Prostate gland (tissue), 2 donors: ENCODE measurements around the gene GADD45A.

Source experiments
- POLR2A ChIP-seq: fragments of 450-650 bp; IDR thresholded peaks from one replicate; pipeline ENCODE4 v1.6.1; 2016; ENCODE audit warnings: antibody characterized with exemption, mild to moderate bottlenecking
- POLR2AphosphoS5 ChIP-seq: sonication (generic); formaldehyde crosslinking; IDR thresholded peaks from one replicate; pipeline ENCODE4 v1.6.1; 2017; ENCODE audit warnings: antibody characterized with exemption
- TF ChIP-seq, protein P1 (sequence below), 4 experiments: fragments of 200-600 bp in 2 of 4; fragments of 450-650 bp in 2 of 4; sonication (generic) in 2 of 4; IDR thresholded peaks; 1 replicate in 3 of 4; 2 replicates in 1 of 4; pipeline ENCODE4 v1.5.1; 2016 to 2019; ENCODE audit warnings: antibody characterized with exemption in 4 of 4, mild to moderate bottlenecking in 2 of 4, moderate library complexity in 2 of 4

DNA sequence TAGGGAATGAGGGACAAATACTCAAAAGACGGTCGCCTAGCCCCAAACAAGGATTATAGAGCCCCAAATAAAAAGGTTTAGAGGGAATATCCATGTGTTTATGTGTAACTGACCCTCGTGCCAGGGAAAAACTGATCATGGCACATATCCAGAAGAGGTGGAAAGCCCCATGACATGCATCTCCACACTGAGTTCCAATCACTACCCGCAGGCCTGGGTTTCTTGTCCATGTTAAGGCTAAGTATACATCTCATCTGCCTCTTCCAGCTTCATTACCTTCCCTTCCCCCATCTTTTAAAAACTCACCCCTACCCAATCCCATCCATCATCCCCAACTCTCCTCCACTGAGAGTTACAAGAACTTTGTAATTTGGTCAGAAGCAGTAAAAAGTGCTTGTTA, 15.2 kb downstream of the GADD45A start:
- TF ChIP-seq, protein P1, sequence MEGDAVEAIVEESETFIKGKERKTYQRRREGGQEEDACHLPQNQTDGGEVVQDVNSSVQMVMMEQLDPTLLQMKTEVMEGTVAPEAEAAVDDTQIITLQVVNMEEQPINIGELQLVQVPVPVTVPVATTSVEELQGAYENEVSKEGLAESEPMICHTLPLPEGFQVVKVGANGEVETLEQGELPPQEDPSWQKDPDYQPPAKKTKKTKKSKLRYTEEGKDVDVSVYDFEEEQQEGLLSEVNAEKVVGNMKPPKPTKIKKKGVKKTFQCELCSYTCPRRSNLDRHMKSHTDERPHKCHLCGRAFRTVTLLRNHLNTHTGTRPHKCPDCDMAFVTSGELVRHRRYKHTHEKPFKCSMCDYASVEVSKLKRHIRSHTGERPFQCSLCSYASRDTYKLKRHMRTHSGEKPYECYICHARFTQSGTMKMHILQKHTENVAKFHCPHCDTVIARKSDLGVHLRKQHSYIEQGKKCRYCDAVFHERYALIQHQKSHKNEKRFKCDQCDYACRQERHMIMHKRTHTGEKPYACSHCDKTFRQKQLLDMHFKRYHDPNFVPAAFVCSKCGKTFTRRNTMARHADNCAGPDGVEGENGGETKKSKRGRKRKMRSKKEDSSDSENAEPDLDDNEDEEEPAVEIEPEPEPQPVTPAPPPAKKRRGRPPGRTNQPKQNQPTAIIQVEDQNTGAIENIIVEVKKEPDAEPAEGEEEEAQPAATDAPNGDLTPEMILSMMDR (IDR thresholded peaks at IDR 0.05): no peak
- TF ChIP-seq POLR2A: no peak
- TF ChIP-seq POLR2AphosphoS5: no peak
